Measurements from ENCODE around the gene GDPD5.

The GDPD5 gene

GRCh38 chr11:75539459-75540334 is 14.0 kb upstream of the GDPD5 start:
- TF ChIP-seq CTCF (IDR thresholded peaks at IDR 0.05; ENCODE audit: low read depth, low read length): no peak

GRCh38 chr11:75538150-75538942 is 12.6 kb upstream of the GDPD5 start:
- H3K4me3 ChIP-seq (ENCODE audit: low read depth, low read length): no peak overlapping the region
- TF ChIP-seq CTCF (IDR thresholded peaks at IDR 0.05; ENCODE audit: low read depth, low read length): no peak

More at GRCh38 chr11:75539459-75540334, 14.0 kb upstream of the GDPD5 start:
- H3K4me3 ChIP-seq (ENCODE audit: low read depth, low read length): no peak overlapping the region

- no peak for TF ChIP-seq CTCF (IDR thresholded peaks at IDR 0.05; ENCODE audit: low read depth, low read length)
- no peak overlapping the region for H3K4me3 ChIP-seq (ENCODE audit: low read depth, low read length)
Measured at GRCh38 chr11:75537740-75538139, 12.0 kb upstream of the GDPD5 start.

GRCh38 chr11:75536786-75537641 is 11.3 kb upstream of the GDPD5 start:
- no peak for TF ChIP-seq CTCF (IDR thresholded peaks at IDR 0.05; ENCODE audit: low read depth, low read length)
- H3K4me3 ChIP-seq (ENCODE audit: low read depth, low read length): no peak overlapping the region

- TF ChIP-seq CTCF (IDR thresholded peaks at IDR 0.05; ENCODE audit: low read depth, low read length): no peak
Measured at GRCh38 chr11:75535071-75535470, 9.3 kb upstream of the GDPD5 start.

GRCh38 chr11:75534259-75535069 is 8.7 kb upstream of the GDPD5 start:
- TF ChIP-seq CTCF (IDR thresholded peaks at IDR 0.05; ENCODE audit: low read depth, low read length): no peak
- no peak overlapping the region for H3K4me3 ChIP-seq (ENCODE audit: low read depth, low read length)

More at GRCh38 chr11:75535071-75535470, 9.3 kb upstream of the GDPD5 start:
- H3K4me3 ChIP-seq (ENCODE audit: low read depth, low read length): no peak overlapping the region
